Measurements from ENCODE around the gene ARAP1.

ARAP1 gene

DNA sequence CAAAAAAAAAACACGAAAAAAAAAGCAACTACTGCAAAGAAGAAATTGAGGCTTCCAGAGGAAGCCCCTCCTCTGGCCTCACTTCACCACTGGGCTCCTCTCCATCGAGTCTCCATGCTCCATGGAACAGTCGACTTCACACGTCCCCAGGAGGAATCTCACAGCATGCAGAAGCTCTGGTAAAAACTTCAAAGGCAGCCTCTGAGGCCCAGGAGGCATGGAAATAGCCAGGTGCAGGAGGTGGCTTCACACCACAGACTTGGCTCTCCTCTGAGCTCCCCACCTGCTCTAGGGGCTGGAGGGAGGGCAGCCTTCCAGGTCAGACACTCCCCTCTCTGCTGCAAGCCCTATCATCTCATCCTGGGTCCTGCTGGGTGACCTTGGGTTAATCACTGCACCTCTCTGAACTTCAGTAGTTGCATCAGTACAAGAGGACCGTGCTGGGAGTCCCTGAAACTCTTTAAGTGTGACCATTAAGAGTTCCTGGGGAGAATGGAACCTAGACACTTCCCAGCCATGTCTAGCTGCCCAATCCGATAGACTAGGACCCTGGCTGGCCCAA is 86.2 kb downstream of the ARAP1 start:
- no peak for FAIRE-seq
- TF ChIP-seq, protein P1, sequence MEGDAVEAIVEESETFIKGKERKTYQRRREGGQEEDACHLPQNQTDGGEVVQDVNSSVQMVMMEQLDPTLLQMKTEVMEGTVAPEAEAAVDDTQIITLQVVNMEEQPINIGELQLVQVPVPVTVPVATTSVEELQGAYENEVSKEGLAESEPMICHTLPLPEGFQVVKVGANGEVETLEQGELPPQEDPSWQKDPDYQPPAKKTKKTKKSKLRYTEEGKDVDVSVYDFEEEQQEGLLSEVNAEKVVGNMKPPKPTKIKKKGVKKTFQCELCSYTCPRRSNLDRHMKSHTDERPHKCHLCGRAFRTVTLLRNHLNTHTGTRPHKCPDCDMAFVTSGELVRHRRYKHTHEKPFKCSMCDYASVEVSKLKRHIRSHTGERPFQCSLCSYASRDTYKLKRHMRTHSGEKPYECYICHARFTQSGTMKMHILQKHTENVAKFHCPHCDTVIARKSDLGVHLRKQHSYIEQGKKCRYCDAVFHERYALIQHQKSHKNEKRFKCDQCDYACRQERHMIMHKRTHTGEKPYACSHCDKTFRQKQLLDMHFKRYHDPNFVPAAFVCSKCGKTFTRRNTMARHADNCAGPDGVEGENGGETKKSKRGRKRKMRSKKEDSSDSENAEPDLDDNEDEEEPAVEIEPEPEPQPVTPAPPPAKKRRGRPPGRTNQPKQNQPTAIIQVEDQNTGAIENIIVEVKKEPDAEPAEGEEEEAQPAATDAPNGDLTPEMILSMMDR (IDR thresholded peaks at IDR 0.05; ENCODE audit: insufficient read depth, missing control alignments): no peak
- DNase-seq (ENCODE audit: insufficient read length, low spot score): no peak

DNA sequence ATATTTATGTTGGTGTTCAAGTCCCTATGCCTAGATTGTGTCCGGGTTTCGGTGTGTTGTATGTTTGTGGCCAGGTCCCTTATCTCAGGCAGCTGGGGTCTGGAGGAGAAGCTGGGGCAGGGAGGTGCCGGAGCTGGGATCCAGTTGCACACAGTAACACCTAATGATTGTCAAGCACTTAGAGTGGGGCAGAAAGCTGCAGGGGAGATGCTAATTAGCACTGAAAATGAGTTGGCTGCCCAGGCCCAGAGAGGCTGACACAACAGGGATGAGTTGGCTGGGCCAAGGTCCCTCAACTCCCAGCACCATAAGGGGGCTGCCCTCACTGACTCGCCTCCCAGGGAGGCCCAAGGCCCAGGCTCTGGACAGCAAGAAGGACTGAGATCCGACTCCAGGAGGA is 90.2 kb downstream of the ARAP1 start:
- TF ChIP-seq, protein P1 (IDR thresholded peaks at IDR 0.05; ENCODE audit: insufficient read depth, missing control alignments): no peak
- FAIRE-seq: no peak
- no peak for DNase-seq (ENCODE audit: insufficient read length, low spot score)

DNA sequence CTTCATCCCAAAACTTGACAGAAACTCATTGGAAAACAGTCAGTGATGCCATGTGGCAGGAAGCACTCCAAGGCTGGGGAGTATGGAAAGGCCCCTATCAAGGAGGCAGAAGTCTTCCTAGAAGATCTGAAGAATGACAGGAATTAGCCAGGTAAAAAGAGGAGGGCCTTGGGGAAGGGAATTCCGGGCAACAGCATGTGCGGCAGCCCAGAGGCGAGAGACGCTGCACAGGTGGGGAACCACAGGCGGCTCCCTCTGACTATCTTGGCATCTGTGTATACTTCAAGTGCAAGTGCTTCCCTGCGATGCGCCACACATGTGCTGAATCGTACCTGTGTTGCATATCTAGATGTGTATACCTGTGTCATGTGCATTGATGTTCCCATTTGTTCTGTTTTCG is 90.7 kb downstream of the ARAP1 start:
- no peak for DNase-seq (ENCODE audit: insufficient read length, low spot score)
- TF ChIP-seq, protein P1 (IDR thresholded peaks at IDR 0.05; ENCODE audit: insufficient read depth, missing control alignments): no peak
- no peak for FAIRE-seq

DNA sequence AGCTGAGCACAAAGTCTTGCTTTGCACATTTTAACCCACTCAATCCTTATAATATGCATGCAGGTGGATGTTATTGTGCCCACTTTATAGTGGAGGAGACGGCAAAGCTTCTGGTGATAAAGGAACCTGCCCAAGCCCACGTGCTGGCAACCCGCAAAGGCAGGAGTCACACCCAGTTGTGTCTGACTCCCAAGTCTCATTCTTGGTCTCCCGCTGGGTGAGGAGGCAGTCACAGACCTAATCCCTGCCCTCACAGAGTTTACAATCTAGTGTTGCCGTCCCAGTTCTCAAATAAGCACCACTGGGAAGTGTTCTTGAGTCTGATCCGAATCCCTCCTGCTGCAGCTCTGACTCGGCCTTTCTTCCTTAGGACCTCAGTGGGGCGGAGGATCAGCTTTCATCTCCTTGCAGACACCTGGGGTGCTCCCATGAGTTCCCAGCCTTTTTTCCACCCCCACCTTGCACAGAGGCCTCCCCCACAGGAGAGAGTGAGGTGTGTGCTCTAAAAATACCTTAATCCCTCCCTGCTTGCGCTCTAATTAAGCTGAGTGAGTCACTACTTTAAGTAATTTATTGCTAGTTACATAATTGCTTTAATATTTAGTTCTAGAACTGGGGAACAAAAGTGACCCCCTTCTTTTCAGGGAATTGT is 93.1 kb downstream of the ARAP1 start:
- TF ChIP-seq, protein P1 (IDR thresholded peaks at IDR 0.05; ENCODE audit: insufficient read depth, missing control alignments): no peak
- no peak for FAIRE-seq

DNA sequence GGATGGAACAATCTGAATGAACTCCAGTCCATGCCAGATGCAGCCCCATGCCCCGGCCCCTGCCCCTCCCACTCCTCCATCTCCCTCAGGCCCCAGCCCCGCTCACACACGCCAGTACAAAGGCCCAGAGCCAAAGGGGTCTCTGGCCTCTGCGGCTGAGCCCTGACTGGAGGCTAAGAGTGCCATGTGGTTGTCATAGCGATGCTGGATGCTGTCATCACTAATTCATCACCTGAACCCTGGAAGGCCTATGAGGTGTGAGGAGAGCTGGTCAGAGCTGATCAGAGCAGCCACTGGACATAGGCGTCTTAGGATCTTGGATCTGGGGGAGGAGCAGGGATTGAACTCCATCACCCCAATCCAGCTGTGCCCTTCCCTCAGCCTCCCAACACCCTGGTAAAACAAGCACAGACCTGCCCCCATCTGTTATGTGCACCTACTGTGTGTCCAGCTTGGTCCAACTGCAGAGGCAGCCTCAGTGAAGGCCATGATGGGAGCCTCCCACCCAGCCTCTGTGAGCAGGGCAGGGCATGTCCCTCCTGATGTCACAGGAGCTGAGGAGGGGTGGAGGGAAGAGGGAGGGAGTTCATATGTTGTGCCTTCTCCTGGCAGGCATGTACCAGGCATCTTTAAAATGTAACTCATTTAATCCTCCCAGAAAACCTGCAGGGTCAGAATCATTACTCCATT is 94.7 kb downstream of the ARAP1 start:
- TF ChIP-seq, protein P1 (IDR thresholded peaks at IDR 0.05; ENCODE audit: insufficient read depth, missing control alignments): no peak
- FAIRE-seq: no peak
- no peak for DNase-seq (ENCODE audit: insufficient read length, low spot score)

More for the DNA sequence above, 93.1 kb downstream of the ARAP1 start:
- no peak for DNase-seq (ENCODE audit: insufficient read length, low spot score)

DNA sequence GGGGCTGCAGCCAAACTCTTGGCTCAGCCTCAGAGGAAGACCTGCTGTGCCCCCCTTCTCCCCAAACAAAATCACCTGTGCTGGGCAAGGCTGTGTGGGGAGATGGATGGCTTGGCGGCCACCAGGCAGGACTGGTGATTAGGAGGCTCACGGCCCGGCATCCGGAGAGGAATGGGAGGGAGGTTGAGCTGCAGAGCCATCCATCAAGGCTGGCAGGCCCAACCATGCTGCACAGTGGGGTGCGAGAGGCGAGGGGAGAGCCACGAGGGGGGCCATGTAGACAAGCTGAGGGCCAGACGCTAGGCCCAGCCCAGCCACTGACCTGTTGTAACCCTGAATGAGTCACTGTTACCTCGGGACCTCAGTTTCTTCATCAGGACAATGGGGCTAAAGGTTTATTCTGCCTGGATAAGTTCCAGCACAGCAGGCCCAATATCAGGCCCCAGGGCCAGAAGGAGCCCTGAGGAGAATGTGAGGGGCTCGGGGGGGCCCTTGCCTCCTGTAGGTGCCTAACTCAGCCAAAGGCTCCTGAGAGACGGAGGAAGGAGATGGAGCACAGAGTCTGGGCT is 96.2 kb downstream of the ARAP1 start:
- TF ChIP-seq, protein P1 (IDR thresholded peaks at IDR 0.05; ENCODE audit: insufficient read depth, missing control alignments): no peak
- FAIRE-seq (no peak), DNase-seq (ENCODE audit: insufficient read length, low spot score) (no peak)
